SKM-1 (cell line): ENCODE measurements around the gene BMPR1A.
A peak's percentile ranks its signal among the peaks of the same experiment; 100 is the strongest.
"Not testable (repeated sequence)": the region's sequence is repeated elsewhere in the genome, so short reads cannot be mapped to it uniquely, and the experiment has no call there.

ENCODE experiments used
- DNase-seq: peaks from one replicate; lab custom pipeline; 2025; ENCODE audit not compliant: unreplicated experiment; lab: John Stamatoyannopoulos, UW

The BMPR1A gene

GRCh38 chr10:86729677-86730076 lies 26.7 kb upstream of the BMPR1A start:
- DNase-seq: no peak

GRCh38 chr10:86730227-86730626 lies 26.2 kb upstream of the BMPR1A start:
- no peak for DNase-seq

GRCh38 chr10:86732771-86733170 lies 23.6 kb upstream of the BMPR1A start:
- no peak for DNase-seq

GRCh38 chr10:86733260-86733671 lies 23.2 kb upstream of the BMPR1A start:
- no peak for DNase-seq

GRCh38 chr10:86734207-86734988 lies 22.0 kb upstream of the BMPR1A start:
- peak; percentile 36 for DNase-seq

- not testable (repeated sequence) for DNase-seq
Measured at GRCh38 chr10:86735278-86735677, 21.1 kb upstream of the BMPR1A start.

- no peak for DNase-seq
Measured at GRCh38 chr10:86742230-86742629, 14.2 kb upstream of the BMPR1A start.

- no peak for DNase-seq
Measured at GRCh38 chr10:86744067-86744725, 12.2 kb upstream of the BMPR1A start.

GRCh38 chr10:86747796-86748581 lies 8.4 kb upstream of the BMPR1A start:
- DNase-seq: no peak

GRCh38 chr10:86749854-86750253 lies 6.6 kb upstream of the BMPR1A start:
- no peak for DNase-seq

GRCh38 chr10:86751477-86751876 lies 4.9 kb upstream of the BMPR1A start:
- no peak for DNase-seq

GRCh38 chr10:86752311-86752710 lies 4.1 kb upstream of the BMPR1A start:
- DNase-seq: no peak

- no peak for DNase-seq
Measured at GRCh38 chr10:86753051-86753450, 3.4 kb upstream of the BMPR1A start.

GRCh38 chr10:86753638-86754434 lies 2.6 kb upstream of the BMPR1A start:
- no peak for DNase-seq

GRCh38 chr10:86755454-86755739 lies 1.0 kb upstream of the BMPR1A start:
- no peak for DNase-seq

- peak; percentile 67 for DNase-seq
Measured at GRCh38 chr10:86755740-86756510, 494 bp upstream of the BMPR1A start.

- peak; percentile 19 for DNase-seq
Measured at GRCh38 chr10:86757113-86757972, 924 bp downstream of the BMPR1A start.

- DNase-seq: no peak
Measured at GRCh38 chr10:86758189-86759072, 2.0 kb downstream of the BMPR1A start.
